GM03348 (cell line): Measurements from ENCODE around the gene PRRC2B.
"Not testable (repeated sequence)": the region's sequence is repeated elsewhere in the genome, so short reads cannot be mapped to it uniquely, and the experiment has no call there.

Experiments
- DNase-seq: peaks from one replicate; pipeline ENCODE4 v3.0.0; 2012; ENCODE audit warnings: low spot score

PRRC2B gene

GRCh38 chr9:131485728-131486422 is 92.0 kb downstream of the PRRC2B start:
- no peak for DNase-seq

GRCh38 chr9:131487001-131487400 is 93.1 kb downstream of the PRRC2B start:
- no peak for DNase-seq

GRCh38 chr9:131487621-131488031 is 93.7 kb downstream of the PRRC2B start:
- no peak for DNase-seq

- no peak for DNase-seq
These were observed 96.6 kb downstream of the PRRC2B start for GRCh38 chr9:131490514-131490913.

GRCh38 chr9:131491001-131491710 is 97.3 kb downstream of the PRRC2B start:
- no peak for DNase-seq

- DNase-seq: no peak
These were observed 98.2 kb downstream of the PRRC2B start for GRCh38 chr9:131492070-131492469.

- DNase-seq: no peak
These were observed 100.5 kb downstream of the PRRC2B start for GRCh38 chr9:131494296-131494870.

GRCh38 chr9:131495785-131496184 is 101.9 kb downstream of the PRRC2B start:
- DNase-seq: no peak

GRCh38 chr9:131496844-131497405 is 103.0 kb downstream of the PRRC2B start:
- no peak for DNase-seq

GRCh38 chr9:131499254-131499767 is 105.4 kb downstream of the PRRC2B start:
- no peak for DNase-seq

- no peak for DNase-seq
These were observed 106.5 kb downstream of the PRRC2B start for GRCh38 chr9:131500377-131500776.

- DNase-seq: peak; percentile 25
These were observed 107.2 kb downstream of the PRRC2B start for GRCh38 chr9:131500939-131501541.

- peak; percentile 100 for DNase-seq
These were observed 109.1 kb downstream of the PRRC2B start, which contains the start of gene POMT1 for GRCh38 chr9:131502781-131503625. POMT1 (plus strand) TSS chr9:131502918; CDS start chr9:131504219, 1,301 bp downstream.

- peak; percentile 48 for DNase-seq
These were observed 110.0 kb downstream of the PRRC2B start for GRCh38 chr9:131503626-131504465.

GRCh38 chr9:131505012-131505411 is 111.1 kb downstream of the PRRC2B start:
- no peak for DNase-seq

GRCh38 chr9:131511416-131511815 is 117.5 kb downstream of the PRRC2B start:
- no peak for DNase-seq

GRCh38 chr9:131511880-131512279 is 118.0 kb downstream of the PRRC2B start:
- DNase-seq: no peak

- DNase-seq: no peak
These were observed 119.3 kb downstream of the PRRC2B start for GRCh38 chr9:131513177-131513576.

- not testable (repeated sequence) for DNase-seq
These were observed 121.7 kb downstream of the PRRC2B start for GRCh38 chr9:131515559-131516031.

- no peak for DNase-seq
These were observed 122.2 kb downstream of the PRRC2B start for GRCh38 chr9:131516100-131516499.
